ENCODE data around the gene SPRN. TPM values are rescaled to one million over a fixed set of nuclear protein-coding genes. Genes with fewer than 3 reads are reported as not detected.
"Not testable (repeated sequence)": the region's sequence is repeated elsewhere in the genome, so short reads cannot be mapped to it uniquely, and the experiment has no call there.

Gene SPRN
- total RNA-seq, 2 experiments from 2014 or later = not detected

- Mint-ChIP-seq H3K4me3 (peak within 1 kb of the TSS; percentile 74), H3K9me3 (no peaks in the 10 kb centered on the region), H3K4me1 (ENCODE audit: low read depth) (peaks cover 4% of the 10 kb centered on the region), H3K36me3 (ENCODE audit: low read depth) (no peaks in the 10 kb centered on the region), H3K27me3 (no peaks in the 10 kb centered on the region), H3K27ac (no peak within 1 kb of the TSS)
- ChIA-PET POLR2A (interaction anchor here (0.7 to 3.1 kb wide), 2 partner anchors 9 to 11 kb away, joined by 3 to 14 read pairs; no protein-coding TSS in a partner anchor), CTCF (interaction anchor here (1.0 to 2.5 kb wide), 3 partner anchors 12 to 58 kb away, joined by 3 to 9 read pairs (median 5); no protein-coding TSS in a partner anchor)
- intact Hi-C loops (cut with micrococcal nuclease) = no loop called here
- TF ChIP-seq CTCF (IDR thresholded peaks at IDR 0.05) = no peak
- ATAC-seq (peak; percentile 79), DNase-seq (peak; percentile 74)
Observed at GRCh38 chr10:133379152-133379800, 45.1 kb downstream of the SPRN start, which contains the start of gene PAOX. Gene PAOX, plus strand, starts transcription at chr10:133379262. Its CDS starts 55 bp downstream, at chr10:133379317.

- no peaks in the 10 kb centered on the region for H3K27me3 Mint-ChIP-seq
- H3K9me3 Mint-ChIP-seq = no peaks in the 10 kb centered on the region
- H3K4me3 Mint-ChIP-seq = peak overlapping the region; percentile 74
- TF ChIP-seq CTCF (IDR thresholded peaks at IDR 0.05) = no peak
- DNase-seq (peak; percentile 70), ATAC-seq (peak; percentile 41)
- peaks cover 7% of the 10 kb centered on the region for H3K4me1 Mint-ChIP-seq (ENCODE audit: low read depth)
- H3K36me3 Mint-ChIP-seq (ENCODE audit: low read depth) = no peaks in the 10 kb centered on the region
- ChIA-PET POLR2A (interaction anchor here (0.6 to 3.1 kb wide), 6 partner anchors 12 to 24 kb away, joined by 3 to 14 read pairs (median 4); partner anchors contain the start of genes FUOM and MTG1), CTCF (interaction anchor here (1.6 to 2.5 kb wide), 2 partner anchors 49 to 59 kb away, joined by 5 to 9 read pairs; no protein-coding TSS in a partner anchor)
- H3K27ac Mint-ChIP-seq = no peak overlapping the region
- intact Hi-C loops (cut with micrococcal nuclease) = no loop called here
Observed at GRCh38 chr10:133378251-133379096, 46.0 kb downstream of the SPRN start.

GRCh38 chr10:133377818-133378250 lies 46.6 kb downstream of the SPRN start:
- Mint-ChIP-seq H3K36me3 (ENCODE audit: low read depth) (no peaks in the 10 kb centered on the region), H3K27me3 (no peaks in the 10 kb centered on the region), H3K4me3 (peak overlapping the region; percentile 74), H3K9me3 (no peaks in the 10 kb centered on the region), H3K4me1 (ENCODE audit: low read depth) (peaks cover 7% of the 10 kb centered on the region), H3K27ac (no peak overlapping the region)
- ChIA-PET POLR2A (interaction anchor here (0.6 to 3.1 kb wide), 7 partner anchors 13 to 42 kb away, joined by 3 to 14 read pairs (median 3); partner anchors contain the start of genes FUOM and MTG1), CTCF (interaction anchor here (1.6 to 2.5 kb wide), 2 partner anchors 48 to 60 kb away, joined by 5 to 9 read pairs; no protein-coding TSS in a partner anchor)
- no peak for TF ChIP-seq CTCF (IDR thresholded peaks at IDR 0.05)
- intact Hi-C loops (cut with micrococcal nuclease) = no loop called here
- ATAC-seq = no peak
- no peak for DNase-seq

- Mint-ChIP-seq H3K4me3 (peak overlapping the region; percentile 12), H3K27me3 (no peaks in the 10 kb centered on the region), H3K27ac (no peak overlapping the region), H3K4me1 (ENCODE audit: low read depth) (peaks cover 7% of the 10 kb centered on the region), H3K36me3 (ENCODE audit: low read depth) (no peaks in the 10 kb centered on the region), H3K9me3 (no peaks in the 10 kb centered on the region)
- DNase-seq (no peak), ATAC-seq (no peak)
- intact Hi-C loops (cut with micrococcal nuclease) = no loop called here
- no peak for TF ChIP-seq CTCF (IDR thresholded peaks at IDR 0.05)
- POLR2A ChIA-PET = interaction anchor here (0.7 to 3.1 kb wide), 9 partner anchors 10 to 41 kb away, joined by 3 to 14 read pairs (median 3); partner anchors contain the start of gene FUOM
- CTCF ChIA-PET = interaction anchor here (0.9 to 2.5 kb wide), 3 partner anchors 14 to 60 kb away, joined by 3 to 9 read pairs (median 5); no protein-coding TSS in a partner anchor
Observed at GRCh38 chr10:133377025-133377817, 47.2 kb downstream of the SPRN start.

GRCh38 chr10:133376183-133376582 lies 48.2 kb downstream of the SPRN start:
- H3K27me3 Mint-ChIP-seq; H3K36me3 Mint-ChIP-seq (ENCODE audit: low read depth); H3K27ac Mint-ChIP-seq; H3K4me3 Mint-ChIP-seq; H3K4me1 Mint-ChIP-seq (ENCODE audit: low read depth); CTCF ChIA-PET; intact Hi-C loops (cut with micrococcal nuclease); H3K9me3 Mint-ChIP-seq; DNase-seq; ATAC-seq: not testable (repeated sequence)
- POLR2A ChIA-PET = interaction anchor here (0.7 to 1.6 kb wide), 3 partner anchors 11 to 15 kb away, joined by 3 to 9 read pairs (median 4); no protein-coding TSS in a partner anchor
